HL-60/S4 treated with phorbol 12-myristate 13-acetate at 8.2 ng/mL for 4 days and 3 days (cell line): ENCODE measurements around the gene ACP2.

ENCODE experiments used
- in situ Hi-C: fragments of 300-500 bp; cut with MboI; formaldehyde crosslinking; loops from 2 replicates; pipeline ENCODE4 v1.15.0; 2022; ENCODE audit warnings: low sequenced_read_pairs

Gene ACP2, protein sequence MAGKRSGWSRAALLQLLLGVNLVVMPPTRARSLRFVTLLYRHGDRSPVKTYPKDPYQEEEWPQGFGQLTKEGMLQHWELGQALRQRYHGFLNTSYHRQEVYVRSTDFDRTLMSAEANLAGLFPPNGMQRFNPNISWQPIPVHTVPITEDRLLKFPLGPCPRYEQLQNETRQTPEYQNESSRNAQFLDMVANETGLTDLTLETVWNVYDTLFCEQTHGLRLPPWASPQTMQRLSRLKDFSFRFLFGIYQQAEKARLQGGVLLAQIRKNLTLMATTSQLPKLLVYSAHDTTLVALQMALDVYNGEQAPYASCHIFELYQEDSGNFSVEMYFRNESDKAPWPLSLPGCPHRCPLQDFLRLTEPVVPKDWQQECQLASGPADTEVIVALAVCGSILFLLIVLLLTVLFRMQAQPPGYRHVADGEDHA

DNA sequence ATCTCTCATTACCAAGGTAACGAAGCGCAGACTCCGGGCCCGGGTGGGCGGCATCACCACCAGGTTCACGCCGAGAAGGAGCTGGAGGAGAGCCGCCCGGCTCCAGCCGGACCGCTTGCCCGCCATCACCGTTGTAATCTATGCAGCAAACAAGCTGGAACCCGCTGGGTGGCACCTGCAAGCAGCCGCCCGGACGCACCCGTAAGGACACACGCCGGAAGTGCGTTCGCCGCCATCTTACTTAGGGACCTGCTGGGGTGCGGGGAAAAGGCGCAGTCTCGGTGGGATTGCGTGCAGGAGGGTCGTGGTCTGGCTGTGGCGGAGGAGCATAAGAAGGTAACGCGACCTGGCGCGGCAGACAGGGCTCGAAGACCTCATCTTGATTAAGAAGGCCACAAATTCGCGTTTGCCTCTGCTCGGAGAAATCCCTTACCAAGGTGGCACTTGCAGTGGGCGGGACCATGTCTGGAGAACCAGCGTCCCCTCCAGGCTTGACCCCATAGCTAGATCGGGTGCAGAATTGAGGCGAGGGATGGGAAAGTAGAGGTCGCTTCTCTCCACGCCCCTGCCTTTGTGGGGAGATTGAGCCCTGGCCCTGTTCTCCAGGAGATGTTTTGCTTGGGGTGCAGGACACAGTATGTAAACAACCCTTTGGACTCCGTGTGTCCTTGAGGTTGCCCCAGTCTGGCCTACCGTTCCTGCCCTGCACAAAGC lies at the start of gene ACP2:
Gene ACP2 (minus strand): TSS at position 151 of the 714 bp plus-strand sequence. CDS start 25 bp downstream, at position 126.
- in situ Hi-C loops: no loop called here

DNA sequence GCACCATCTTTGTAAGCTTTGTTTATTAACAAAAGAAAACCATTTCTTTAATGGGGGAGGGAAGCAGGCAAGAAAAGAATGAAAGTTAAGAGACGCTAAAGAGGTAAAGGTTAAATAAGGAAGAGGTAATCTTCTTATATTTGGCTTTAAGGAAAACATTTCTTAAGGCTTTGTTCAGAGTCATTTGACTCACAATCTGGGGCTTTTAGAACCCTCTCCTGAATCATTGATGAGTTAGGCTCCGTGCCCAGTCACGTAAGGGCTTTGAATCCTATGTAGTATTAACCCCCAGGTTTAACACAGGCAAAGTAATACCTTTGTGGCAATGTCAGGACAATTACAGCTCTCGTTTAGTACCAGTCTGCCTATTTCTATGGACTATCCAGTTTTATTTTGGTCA lies 47.4 kb upstream of the ACP2 start:
- in situ Hi-C loops: loop anchor here (25.0 kb wide), 1 partner anchor 441 kb away; no protein-coding TSS in a partner anchor

DNA sequence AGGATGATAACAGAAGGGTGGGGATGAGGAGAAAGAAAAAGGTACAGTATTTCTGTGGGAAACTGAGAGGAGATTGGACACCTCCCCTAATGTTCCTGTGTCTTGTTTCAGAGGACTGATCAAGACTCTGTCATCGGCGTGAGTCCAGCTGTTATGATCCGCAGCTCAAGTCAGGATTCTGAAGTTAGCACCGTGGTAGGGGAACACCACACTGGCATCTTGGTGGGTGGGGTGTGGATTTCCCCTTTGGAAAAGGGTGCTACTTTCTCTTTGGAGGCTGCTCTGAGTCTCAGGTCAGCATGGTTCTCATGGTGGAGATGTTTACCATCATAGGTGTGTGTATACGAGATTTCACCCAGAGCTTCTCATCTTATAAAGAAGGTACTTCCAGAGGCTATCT lies 46.8 kb upstream of the ACP2 start:
- in situ Hi-C loops: loop anchor here (25.0 kb wide), 1 partner anchor 442 kb away; no protein-coding TSS in a partner anchor

DNA sequence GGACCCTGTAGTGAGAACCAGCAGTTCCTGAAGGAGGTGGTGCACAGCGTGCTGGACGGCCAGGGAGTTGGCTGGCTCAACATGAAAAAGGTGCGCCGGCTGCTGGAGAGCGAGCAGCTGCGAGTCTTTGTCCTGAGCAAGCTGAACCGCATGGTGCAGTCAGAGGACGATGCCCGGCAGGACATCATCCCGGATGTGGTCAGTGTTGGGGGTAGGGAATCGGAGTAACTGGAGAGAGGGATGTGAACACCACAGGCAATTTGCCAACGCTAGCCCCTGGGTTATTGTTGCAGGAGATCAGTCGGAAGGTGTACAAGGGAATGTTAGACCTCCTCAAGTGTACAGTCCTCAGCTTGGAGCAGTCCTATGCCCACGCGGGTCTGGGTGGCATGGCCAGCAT lies 41.2 kb upstream of the ACP2 start:
- in situ Hi-C loops: loop anchor here (25.0 kb wide), 1 partner anchor 447 kb away; no protein-coding TSS in a partner anchor

DNA sequence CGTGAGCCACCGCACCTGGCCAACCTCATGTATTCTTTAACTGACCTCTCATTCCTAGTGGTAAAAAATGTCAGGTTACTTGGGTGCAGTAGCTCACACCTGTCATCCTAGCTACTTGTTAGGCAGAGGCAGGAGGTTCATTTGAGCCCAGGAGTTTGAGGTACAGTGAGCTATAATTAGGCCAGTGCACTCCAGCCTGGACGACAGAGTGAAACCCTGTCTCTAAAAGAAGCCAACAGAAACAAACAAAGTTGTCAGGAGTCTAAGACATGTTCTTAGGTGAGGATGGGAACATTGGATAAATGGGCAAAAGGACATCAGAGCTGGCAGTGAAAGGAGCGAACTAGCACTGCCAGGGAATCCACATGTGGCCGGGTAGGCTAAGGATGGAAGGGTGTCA lies 39.5 kb upstream of the ACP2 start:
- in situ Hi-C loops: loop anchor here (25.0 kb wide), 1 partner anchor 449 kb away; no protein-coding TSS in a partner anchor

DNA sequence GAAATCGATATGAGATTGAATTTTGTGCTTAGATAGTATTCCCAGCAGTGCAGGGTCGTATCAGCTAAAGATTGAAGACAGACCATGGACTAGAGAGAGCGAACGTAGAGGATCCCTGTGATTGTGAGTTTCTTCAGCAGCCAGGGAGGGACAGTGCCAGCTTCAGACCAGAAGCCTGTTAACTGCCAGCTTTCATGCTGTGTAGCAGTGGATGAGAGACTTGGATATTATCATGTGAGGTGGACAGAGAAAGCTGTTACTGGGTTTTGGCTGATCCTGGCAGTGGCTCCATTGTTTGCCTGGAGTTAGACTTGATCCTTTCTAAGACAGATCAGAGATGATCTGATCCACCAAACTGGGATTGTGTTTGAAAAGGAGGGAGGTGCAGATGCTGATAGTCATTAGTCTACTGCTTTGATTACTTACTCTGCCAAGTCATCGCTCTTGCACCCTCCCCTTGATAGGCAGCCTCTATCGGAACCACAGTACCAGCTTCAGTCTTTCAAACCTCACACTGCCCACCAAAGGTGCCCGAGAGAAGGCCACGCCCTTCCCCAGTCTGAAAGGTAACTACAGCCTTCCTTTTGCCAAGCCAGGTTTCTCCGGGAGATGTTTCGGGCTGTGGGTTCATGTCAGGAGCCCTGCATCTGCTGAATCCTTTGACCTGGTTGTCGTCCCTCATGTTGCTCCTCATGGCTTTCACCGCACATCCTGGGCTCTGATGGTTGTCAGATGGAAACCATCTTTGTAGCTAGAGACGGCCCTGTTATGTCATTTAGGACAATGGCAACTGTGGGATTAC lies 37.6 kb upstream of the ACP2 start:
- in situ Hi-C loops: loop anchor here (25.0 kb wide), 1 partner anchor 451 kb away; no protein-coding TSS in a partner anchor

DNA sequence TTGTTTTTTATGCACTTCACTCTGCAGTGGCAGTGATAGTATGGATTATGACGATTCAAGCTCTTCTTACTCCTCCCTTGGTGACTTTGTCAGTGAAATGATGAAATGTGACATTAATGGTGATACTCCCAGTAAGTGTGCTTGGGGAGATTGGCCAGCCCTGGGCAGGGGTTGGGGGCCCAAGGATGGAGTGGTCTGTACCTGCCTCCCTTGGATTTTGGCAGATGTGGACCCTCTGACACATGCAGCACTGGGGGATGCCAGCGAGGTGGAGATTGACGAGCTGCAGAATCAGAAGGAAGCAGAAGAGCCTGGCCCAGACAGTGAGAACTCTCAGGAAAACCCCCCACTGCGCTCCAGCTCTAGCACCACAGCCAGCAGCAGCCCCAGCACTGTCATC lies 35.5 kb upstream of the ACP2 start:
- in situ Hi-C loops: loop anchor here (25.0 kb wide), 1 partner anchor 453 kb away; no protein-coding TSS in a partner anchor

DNA sequence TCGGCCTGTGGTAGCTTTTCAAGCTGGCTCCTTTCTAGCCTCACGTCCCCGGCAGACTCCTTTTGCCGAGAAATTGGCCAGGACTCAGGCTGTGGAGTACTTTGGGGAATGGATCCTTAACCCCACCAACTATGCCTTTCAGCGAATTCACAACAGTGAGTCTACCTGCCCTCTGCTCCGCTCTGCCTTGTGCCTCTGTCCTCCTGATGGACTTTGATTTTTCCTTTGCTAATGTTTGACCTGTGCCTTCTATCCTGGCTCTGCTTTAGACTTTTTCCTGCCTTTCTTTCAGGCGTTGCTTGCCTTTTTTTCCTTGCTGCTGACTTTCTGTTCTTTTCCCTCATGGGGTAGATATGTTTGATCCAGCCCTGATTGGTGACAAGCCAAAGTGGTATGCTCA lies 33.8 kb upstream of the ACP2 start:
- in situ Hi-C loops: loop anchor here (25.0 kb wide), 1 partner anchor 455 kb away; no protein-coding TSS in a partner anchor

DNA sequence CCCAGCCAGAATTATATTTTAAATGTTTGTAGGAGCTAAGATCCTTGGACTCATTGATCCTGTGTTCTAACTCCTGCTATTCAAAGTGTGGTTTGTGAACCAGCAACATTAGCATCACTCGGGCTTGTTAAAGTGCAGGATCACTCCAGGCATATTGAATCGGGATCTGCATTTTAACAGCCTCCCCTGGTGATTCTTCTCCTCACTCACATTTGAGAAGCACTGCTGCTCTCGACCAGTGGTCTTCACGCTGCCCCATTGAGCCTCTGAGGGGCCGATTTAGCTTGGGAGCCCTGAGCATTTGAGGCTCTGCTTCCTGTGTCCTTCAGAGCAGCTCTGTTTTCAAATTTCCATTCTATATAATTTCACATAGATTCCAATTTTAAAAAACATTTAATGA lies 32.2 kb upstream of the ACP2 start:
- in situ Hi-C loops: loop anchor here (25.0 kb wide), 1 partner anchor 456 kb away; no protein-coding TSS in a partner anchor

DNA sequence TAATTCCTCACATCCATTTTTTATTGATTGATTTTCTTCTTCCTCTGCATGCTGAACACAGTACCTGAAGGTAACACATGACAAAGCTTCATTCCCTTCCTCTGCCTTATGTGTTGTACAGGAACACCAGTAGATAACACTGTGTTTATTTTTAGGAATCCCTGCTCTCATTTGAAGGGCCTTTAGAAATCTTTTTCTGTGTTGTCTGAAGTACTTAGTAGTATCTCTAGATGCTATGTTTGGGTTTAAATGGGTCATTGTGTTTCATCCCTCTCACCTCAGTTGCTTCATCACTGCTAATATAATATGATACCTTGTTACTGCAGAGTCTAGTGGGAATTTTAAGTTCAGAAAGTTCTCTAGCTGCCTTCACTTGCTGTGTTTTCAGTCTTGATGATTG lies 31.5 kb upstream of the ACP2 start:
- in situ Hi-C loops: loop anchor here (25.0 kb wide), 1 partner anchor 457 kb away; no protein-coding TSS in a partner anchor

DNA sequence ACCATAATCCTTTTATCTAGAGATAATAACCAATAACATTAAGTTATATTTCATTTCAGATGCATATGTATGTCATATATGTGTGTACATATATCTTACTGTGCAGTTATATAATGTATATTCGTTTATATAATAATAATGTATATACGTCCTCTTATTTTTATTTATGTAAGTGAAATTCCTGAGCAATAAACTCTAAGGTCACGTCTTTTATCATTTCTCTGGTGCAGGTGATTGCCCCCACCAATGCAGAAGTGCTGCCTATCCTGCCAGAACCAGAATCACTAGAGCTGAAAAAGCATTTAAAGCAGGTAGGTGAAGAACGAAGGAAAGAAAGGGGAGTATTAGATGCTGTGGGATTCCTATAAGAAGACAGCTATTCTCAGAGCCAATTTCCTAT lies 30.2 kb upstream of the ACP2 start:
- in situ Hi-C loops: loop anchor here (25.0 kb wide), 1 partner anchor 459 kb away; no protein-coding TSS in a partner anchor

DNA sequence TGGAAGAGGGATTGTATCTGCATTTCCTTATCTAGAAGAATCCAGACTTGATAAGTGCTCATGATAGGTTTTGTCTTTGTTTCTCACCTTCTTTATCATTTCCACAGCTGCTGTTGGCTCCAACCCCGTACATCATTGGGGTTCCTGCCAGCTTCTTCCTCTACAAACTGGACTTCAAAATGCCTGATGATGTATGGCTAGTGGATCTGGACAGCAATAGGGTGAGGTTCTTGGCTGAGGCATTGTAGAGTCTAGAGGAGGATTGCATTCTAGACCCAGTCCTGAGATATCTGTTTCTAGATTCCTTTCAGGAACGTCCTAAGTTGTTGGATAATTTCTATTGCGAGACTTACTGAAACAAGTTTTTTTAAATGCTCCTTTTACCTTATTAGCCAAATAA lies 29.4 kb upstream of the ACP2 start:
- in situ Hi-C loops: loop anchor here (25.0 kb wide), 1 partner anchor 459 kb away; no protein-coding TSS in a partner anchor

DNA sequence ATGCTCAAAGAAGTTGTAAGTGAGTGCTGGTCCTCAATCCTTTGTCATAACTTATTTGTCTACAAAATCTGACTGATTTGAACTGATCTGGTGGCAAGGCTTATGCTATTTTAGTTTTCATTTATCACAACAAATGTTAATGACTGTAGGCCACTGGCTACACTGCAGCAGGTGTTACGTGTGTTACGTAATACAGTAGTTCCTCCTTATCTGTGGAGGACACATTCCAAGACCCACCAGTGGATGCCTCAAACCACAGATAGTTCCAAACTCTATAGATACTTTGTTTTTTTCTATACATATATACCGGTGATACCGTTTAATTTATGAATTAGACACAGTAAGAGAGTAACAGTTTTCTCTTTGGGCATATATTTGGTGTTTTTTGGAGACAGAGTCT lies 28.3 kb upstream of the ACP2 start:
- in situ Hi-C loops: loop anchor here (25.0 kb wide), 1 partner anchor 460 kb away; no protein-coding TSS in a partner anchor

DNA sequence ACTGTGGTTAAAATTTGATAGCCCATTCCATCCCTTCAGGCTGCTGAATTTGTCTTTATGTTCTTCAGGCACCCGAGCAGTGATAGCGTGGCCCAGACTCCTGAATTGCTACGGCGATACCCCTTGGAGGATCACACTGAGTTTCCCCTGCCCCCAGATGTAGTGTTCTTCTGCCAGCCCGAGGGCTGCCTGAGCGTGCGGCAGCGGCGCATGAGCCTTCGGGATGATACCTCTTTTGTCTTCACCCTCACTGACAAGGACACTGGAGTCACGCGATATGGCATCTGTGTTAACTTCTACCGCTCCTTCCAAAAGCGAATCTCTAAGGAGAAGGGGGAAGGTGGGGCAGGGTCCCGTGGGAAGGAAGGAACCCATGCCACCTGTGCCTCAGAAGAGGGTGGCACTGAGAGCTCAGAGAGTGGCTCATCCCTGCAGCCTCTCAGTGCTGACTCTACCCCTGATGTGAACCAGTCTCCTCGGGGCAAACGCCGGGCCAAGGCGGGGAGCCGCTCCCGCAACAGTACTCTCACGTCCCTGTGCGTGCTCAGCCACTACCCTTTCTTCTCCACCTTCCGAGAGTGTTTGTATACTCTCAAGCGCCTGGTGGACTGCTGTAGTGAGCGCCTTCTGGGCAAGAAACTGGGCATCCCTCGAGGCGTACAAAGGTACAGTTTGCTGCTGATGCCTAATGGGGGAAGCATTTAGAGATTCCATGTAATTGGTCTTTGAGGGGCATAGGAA lies 26.1 kb upstream of the ACP2 start:
- in situ Hi-C loops: loop anchor here (25.0 kb wide), 1 partner anchor 463 kb away; no protein-coding TSS in a partner anchor

DNA sequence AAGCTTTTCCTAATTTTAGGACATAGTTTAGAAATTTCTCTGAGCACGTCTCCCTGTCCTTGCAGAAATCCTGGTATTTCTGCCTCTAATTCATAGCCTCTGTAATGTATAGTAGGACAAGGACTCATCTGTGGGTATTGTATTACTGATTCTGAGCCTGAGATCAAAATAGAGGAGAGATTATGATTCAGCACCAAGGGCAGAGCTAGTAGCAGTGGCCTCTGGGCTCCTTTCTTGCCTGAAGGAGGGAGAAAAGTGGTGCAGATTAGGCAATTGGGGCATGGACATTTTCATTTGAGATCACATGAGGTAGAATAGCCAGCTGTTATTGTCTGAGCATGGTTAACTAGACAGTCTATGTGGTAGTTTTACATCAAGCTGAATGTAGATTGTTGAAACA lies 24.1 kb upstream of the ACP2 start:
- in situ Hi-C loops: no loop called here

DNA sequence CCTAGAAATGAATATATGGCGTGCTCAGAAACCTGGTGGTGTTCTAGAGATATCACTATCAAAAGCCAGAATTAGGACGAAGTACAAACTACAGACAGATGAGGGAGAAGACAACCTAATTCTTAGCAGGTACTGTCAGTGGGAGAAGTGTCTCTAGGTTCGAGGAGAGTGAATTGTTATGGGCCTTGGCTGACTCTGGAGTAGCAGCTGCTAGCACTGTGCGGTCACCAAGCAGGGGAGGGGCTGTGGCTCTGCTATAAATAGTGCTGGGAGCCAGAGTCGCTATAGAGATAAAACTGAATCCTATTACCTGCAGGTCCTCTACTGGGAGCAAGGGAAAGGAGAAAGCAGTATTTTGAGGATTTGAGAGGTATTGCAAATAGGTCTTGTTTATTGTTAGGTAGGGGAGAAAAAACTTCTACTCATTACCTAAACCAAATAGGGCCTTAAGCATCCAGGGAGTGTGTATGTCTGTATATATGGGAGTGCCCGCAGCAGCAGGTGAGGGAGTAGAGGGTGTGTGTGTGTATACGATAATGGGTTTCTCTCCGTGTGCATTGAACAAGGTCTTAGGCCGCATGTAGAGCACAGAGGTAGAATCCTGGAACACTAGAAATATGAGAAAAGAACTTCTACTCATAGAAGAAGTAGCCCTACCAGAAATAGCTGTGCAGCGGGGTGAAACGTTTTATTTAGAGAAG lies 23.5 kb upstream of the ACP2 start:
- in situ Hi-C loops: no loop called here

DNA sequence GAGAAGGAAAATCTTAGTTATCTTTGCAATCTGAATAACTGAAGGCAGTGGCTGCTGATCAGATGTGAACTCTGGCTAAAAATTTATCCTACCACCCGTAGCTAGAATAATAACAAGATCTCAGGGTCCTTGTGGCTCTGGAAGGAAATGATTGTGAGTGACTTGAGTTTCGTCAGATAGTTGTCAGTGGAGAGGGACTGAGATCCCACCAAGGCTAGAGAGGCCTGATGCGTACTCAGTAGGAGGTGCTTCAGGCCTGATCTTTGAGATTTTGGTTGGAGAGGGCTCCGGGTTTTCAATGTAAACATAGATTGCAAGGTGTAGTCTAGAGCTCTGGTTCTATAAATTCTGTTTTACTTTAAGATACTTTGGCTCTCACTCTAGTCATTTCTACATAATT lies 22.7 kb upstream of the ACP2 start:
- in situ Hi-C loops: no loop called here

DNA sequence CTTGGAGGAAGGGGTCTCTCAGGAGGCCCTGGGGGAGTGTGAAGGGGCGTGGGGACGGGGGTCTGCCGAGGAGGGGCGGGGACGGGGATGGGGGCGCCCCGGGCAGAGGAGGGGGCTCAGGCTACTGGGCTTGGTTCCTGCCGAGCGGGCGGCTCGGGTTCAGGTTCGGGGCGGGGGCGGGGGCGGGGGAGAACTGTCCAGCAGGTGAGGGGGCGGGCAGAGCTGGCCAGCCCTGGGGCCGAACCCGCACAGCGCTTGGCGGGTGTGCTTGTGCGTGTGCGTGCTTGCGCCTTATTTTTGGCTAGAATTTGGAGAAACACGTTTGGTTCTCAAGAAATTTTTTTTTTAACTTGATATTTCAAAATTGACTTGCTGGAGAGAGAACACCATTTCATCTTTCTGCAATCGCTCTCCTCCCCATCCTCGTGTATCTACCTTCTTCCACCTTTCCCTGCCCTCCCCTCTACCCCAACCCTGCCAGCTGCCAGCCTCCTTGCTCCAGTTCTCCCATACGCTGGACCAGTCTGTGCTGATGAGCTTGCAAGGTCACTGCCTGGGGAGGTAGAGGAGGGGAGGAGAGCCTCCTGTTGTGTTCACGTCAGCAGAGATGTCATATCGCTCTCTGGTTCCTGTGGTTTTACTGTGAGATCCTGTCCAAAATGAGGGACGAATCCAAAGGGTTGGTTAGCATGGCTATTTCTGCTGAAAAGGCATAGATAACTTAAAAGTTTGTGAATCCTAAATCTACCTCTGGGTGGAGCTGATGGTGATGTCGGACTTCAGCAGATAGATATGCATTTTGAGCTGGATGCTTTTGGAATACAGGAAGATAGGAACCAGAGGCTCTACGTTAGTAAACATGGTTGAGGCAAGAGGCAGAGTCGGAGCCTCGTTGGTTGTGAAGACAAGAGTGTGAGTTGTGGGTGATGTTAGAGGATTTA lies 22.0 kb upstream of the ACP2 start:
- in situ Hi-C loops: no loop called here
